ENCODE data around the gene CIT.

The CIT gene

GRCh38 chr12:119735079-119735478 is 142.0 kb downstream of the CIT start:
- Histone ChIP-seq H3K27ac (ENCODE audit: low read length) (no peak overlapping the region), H3K4me1 (ENCODE audit: control insufficient read depth in 1 of 2, insufficient read depth in 2 of 2, low read length in 2 of 2) (no peaks in the 10 kb centered on the region)

GRCh38 chr12:119730381-119730780 is 146.7 kb downstream of the CIT start:
- no peaks in the 10 kb centered on the region for H3K27me3 ChIP-seq (ENCODE audit: low read depth, low read length)
- H3K4me1 ChIP-seq (ENCODE audit: control insufficient read depth in 1 of 2, insufficient read depth in 2 of 2, low read length in 2 of 2): peaks cover 0 to 5% of the 10 kb centered on the region in 2 donors
- H3K4me3 ChIP-seq (ENCODE audit: low read depth in 1 of 2, low read length in 2 of 2): no peak overlapping the region
- H3K9me3 ChIP-seq (ENCODE audit: control insufficient read depth in 1 of 2, low read length in 2 of 2): no peaks in the 10 kb centered on the region
- no peak overlapping the region for H3K27ac ChIP-seq (ENCODE audit: low read length)
- H3K36me3 ChIP-seq (ENCODE audit: control insufficient read depth in 1 of 2, insufficient read depth in 2 of 2, low read length in 2 of 2): peaks cover 0 to 4% of the 10 kb centered on the region in 2 donors

More at GRCh38 chr12:119735079-119735478, 142.0 kb downstream of the CIT start:
- Histone ChIP-seq H3K36me3 (ENCODE audit: control insufficient read depth in 1 of 2, insufficient read depth in 2 of 2, low read length in 2 of 2) (peaks cover 0 to 4% of the 10 kb centered on the region in 2 donors), H3K27me3 (ENCODE audit: low read depth, low read length) (no peaks in the 10 kb centered on the region), H3K9me3 (ENCODE audit: control insufficient read depth in 1 of 2, low read length in 2 of 2) (no peaks in the 10 kb centered on the region), H3K4me3 (ENCODE audit: low read depth in 1 of 2, low read length in 2 of 2) (no peak overlapping the region)

DNA sequence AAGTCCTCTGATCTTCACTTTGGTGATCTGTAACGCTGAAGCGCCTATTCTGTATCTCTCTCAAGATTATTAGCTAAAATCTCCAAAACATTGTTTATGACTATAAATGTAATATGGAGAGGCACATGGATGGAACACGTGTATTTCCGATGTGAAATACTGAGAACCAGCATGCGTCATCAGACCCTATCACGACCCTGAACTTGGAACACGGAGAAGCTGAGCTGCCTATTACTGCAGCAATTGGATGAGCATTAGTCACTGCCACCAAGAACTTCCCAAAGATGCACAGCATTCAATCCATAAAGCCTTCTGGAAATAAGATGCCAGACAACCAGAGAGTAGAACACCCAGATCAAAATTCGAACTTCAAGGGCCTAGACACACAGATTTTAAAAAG is 147.2 kb downstream of the CIT start:
- H3K4me3 ChIP-seq (ENCODE audit: low read depth in 1 of 2, low read length in 2 of 2): no peak overlapping the region
- peaks cover 0 to 4% of the 10 kb centered on the region in 2 donors for H3K36me3 ChIP-seq (ENCODE audit: control insufficient read depth in 1 of 2, insufficient read depth in 2 of 2, low read length in 2 of 2)
- no peaks in the 10 kb centered on the region for H3K9me3 ChIP-seq (ENCODE audit: control insufficient read depth in 1 of 2, low read length in 2 of 2)
- no peaks in the 10 kb centered on the region for H3K27me3 ChIP-seq (ENCODE audit: low read depth, low read length)
- peaks cover 0 to 5% of the 10 kb centered on the region in 2 donors for H3K4me1 ChIP-seq (ENCODE audit: control insufficient read depth in 1 of 2, insufficient read depth in 2 of 2, low read length in 2 of 2)
- H3K27ac ChIP-seq (ENCODE audit: low read length): no peak overlapping the region

GRCh38 chr12:119728444-119728745 is 148.7 kb downstream of the CIT start:
- Histone ChIP-seq H3K36me3 (ENCODE audit: control insufficient read depth in 1 of 2, insufficient read depth in 2 of 2, low read length in 2 of 2) (peaks cover 0 to 4% of the 10 kb centered on the region in 2 donors), H3K4me3 (ENCODE audit: low read depth in 1 of 2, low read length in 2 of 2) (no peak overlapping the region), H3K4me1 (ENCODE audit: control insufficient read depth in 1 of 2, insufficient read depth in 2 of 2, low read length in 2 of 2) (peaks cover 0 to 5% of the 10 kb centered on the region in 2 donors), H3K27me3 (ENCODE audit: low read depth, low read length) (no peaks in the 10 kb centered on the region), H3K27ac (ENCODE audit: low read length) (no peak overlapping the region), H3K9me3 (ENCODE audit: control insufficient read depth in 1 of 2, low read length in 2 of 2) (no peaks in the 10 kb centered on the region)

- no peaks in the 10 kb centered on the region for H3K9me3 ChIP-seq (ENCODE audit: control insufficient read depth in 1 of 2, low read length in 2 of 2)
- H3K27ac ChIP-seq (ENCODE audit: low read length): no peak overlapping the region
- peaks cover 0 to 2% of the 10 kb centered on the region in 2 donors for H3K36me3 ChIP-seq (ENCODE audit: control insufficient read depth in 1 of 2, insufficient read depth in 2 of 2, low read length in 2 of 2)
- H3K27me3 ChIP-seq (ENCODE audit: low read depth, low read length): no peaks in the 10 kb centered on the region
- H3K4me3 ChIP-seq (ENCODE audit: low read depth in 1 of 2, low read length in 2 of 2): no peak overlapping the region
- H3K4me1 ChIP-seq (ENCODE audit: control insufficient read depth in 1 of 2, insufficient read depth in 2 of 2, low read length in 2 of 2): peaks cover 0 to 5% of the 10 kb centered on the region in 2 donors
These were observed 149.3 kb downstream of the CIT start for GRCh38 chr12:119727600-119728443.

DNA sequence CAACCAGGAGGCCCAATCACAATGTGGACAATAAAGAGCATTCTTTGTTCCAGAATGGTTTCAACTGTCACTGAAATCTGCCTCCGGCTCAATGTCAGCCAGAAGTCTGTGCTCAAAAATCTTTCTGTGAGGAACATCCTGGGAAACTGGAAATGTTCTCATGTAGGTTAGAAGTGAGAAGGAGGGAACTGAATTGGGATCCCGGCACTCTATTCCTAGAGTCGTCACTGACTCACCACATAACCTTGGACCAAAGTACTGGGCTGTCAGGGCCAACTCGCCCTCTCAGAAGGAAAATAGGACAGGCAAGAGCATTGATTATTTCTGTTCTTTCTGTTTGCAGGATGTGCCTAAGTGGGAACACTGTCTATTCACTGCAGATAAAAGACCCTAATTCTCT is 151.6 kb downstream of the CIT start:
- no peaks in the 10 kb centered on the region for H3K36me3 ChIP-seq (ENCODE audit: control insufficient read depth in 1 of 2, insufficient read depth in 2 of 2, low read length in 2 of 2)
- H3K9me3 ChIP-seq (ENCODE audit: control insufficient read depth in 1 of 2, low read length in 2 of 2): no peaks in the 10 kb centered on the region
- H3K4me1 ChIP-seq (ENCODE audit: control insufficient read depth in 1 of 2, insufficient read depth in 2 of 2, low read length in 2 of 2): peaks cover 0 to 5% of the 10 kb centered on the region in 2 donors
- H3K27me3 ChIP-seq (ENCODE audit: low read depth, low read length): no peaks in the 10 kb centered on the region
- H3K4me3 ChIP-seq (ENCODE audit: low read depth in 1 of 2, low read length in 2 of 2): no peak overlapping the region
- no peak overlapping the region for H3K27ac ChIP-seq (ENCODE audit: low read length)

- H3K9me3 ChIP-seq (ENCODE audit: control insufficient read depth in 1 of 2, low read length in 2 of 2): no peaks in the 10 kb centered on the region
- no peaks in the 10 kb centered on the region for H3K27me3 ChIP-seq (ENCODE audit: low read depth, low read length)
- H3K36me3 ChIP-seq (ENCODE audit: control insufficient read depth in 1 of 2, insufficient read depth in 2 of 2, low read length in 2 of 2): peaks cover 0 to 3% of the 10 kb centered on the region in 2 donors
- no peak overlapping the region for H3K27ac ChIP-seq (ENCODE audit: low read length)
- H3K4me3 ChIP-seq (ENCODE audit: low read depth in 1 of 2, low read length in 2 of 2): no peak overlapping the region
- H3K4me1 ChIP-seq (ENCODE audit: control insufficient read depth in 1 of 2, insufficient read depth in 2 of 2, low read length in 2 of 2): peaks cover 5 to 6% of the 10 kb centered on the region in 2 donors
These were observed 155.8 kb downstream of the CIT start for GRCh38 chr12:119721306-119721705.

GRCh38 chr12:119720349-119720748 is 156.8 kb downstream of the CIT start:
- H3K9me3 ChIP-seq (ENCODE audit: control insufficient read depth in 1 of 2, low read length in 2 of 2): no peaks in the 10 kb centered on the region
- H3K27me3 ChIP-seq (ENCODE audit: low read depth, low read length): no peaks in the 10 kb centered on the region
- H3K27ac ChIP-seq (ENCODE audit: low read length): no peak overlapping the region
- H3K4me3 ChIP-seq (ENCODE audit: low read depth in 1 of 2, low read length in 2 of 2): no peak overlapping the region
- H3K4me1 ChIP-seq (ENCODE audit: control insufficient read depth in 1 of 2, insufficient read depth in 2 of 2, low read length in 2 of 2): peaks cover 5 to 6% of the 10 kb centered on the region in 2 donors
- H3K36me3 ChIP-seq (ENCODE audit: control insufficient read depth in 1 of 2, insufficient read depth in 2 of 2, low read length in 2 of 2): peaks cover 0 to 3% of the 10 kb centered on the region in 2 donors

- Histone ChIP-seq H3K4me3 (ENCODE audit: low read depth in 1 of 2, low read length in 2 of 2) (no peak overlapping the region), H3K9me3 (ENCODE audit: control insufficient read depth in 1 of 2, low read length in 2 of 2) (no peaks in the 10 kb centered on the region), H3K36me3 (ENCODE audit: control insufficient read depth in 1 of 2, insufficient read depth in 2 of 2, low read length in 2 of 2) (peaks cover 0 to 3% of the 10 kb centered on the region in 2 donors), H3K4me1 (ENCODE audit: control insufficient read depth in 1 of 2, insufficient read depth in 2 of 2, low read length in 2 of 2) (peaks cover 5 to 6% of the 10 kb centered on the region in 2 donors), H3K27me3 (ENCODE audit: low read depth, low read length) (no peaks in the 10 kb centered on the region), H3K27ac (ENCODE audit: low read length) (no peak overlapping the region)
These were observed 159.0 kb downstream of the CIT start for GRCh38 chr12:119718141-119718540.

- Histone ChIP-seq H3K9me3 (ENCODE audit: control insufficient read depth in 1 of 2, low read length in 2 of 2) (no peaks in the 10 kb centered on the region), H3K36me3 (ENCODE audit: control insufficient read depth in 1 of 2, insufficient read depth in 2 of 2, low read length in 2 of 2) (peaks cover 0 to 6% of the 10 kb centered on the region in 2 donors), H3K27me3 (ENCODE audit: low read depth, low read length) (no peaks in the 10 kb centered on the region), H3K4me3 (ENCODE audit: low read depth in 1 of 2, low read length in 2 of 2) (no peak overlapping the region), H3K27ac (ENCODE audit: low read length) (no peak overlapping the region), H3K4me1 (ENCODE audit: control insufficient read depth in 1 of 2, insufficient read depth in 2 of 2, low read length in 2 of 2) (peaks cover 5 to 6% of the 10 kb centered on the region in 2 donors)
These were observed 161.9 kb downstream of the CIT start for GRCh38 chr12:119715268-119715620.

- H3K4me1 ChIP-seq (ENCODE audit: control insufficient read depth in 1 of 2, insufficient read depth in 2 of 2, low read length in 2 of 2): peaks cover 5 to 6% of the 10 kb centered on the region in 2 donors
- no peak overlapping the region for H3K4me3 ChIP-seq (ENCODE audit: low read depth in 1 of 2, low read length in 2 of 2)
- H3K27ac ChIP-seq (ENCODE audit: low read length): no peak overlapping the region
- H3K27me3 ChIP-seq (ENCODE audit: low read depth, low read length): no peaks in the 10 kb centered on the region
- peaks cover 0 to 6% of the 10 kb centered on the region in 2 donors for H3K36me3 ChIP-seq (ENCODE audit: control insufficient read depth in 1 of 2, insufficient read depth in 2 of 2, low read length in 2 of 2)
- H3K9me3 ChIP-seq (ENCODE audit: control insufficient read depth in 1 of 2, low read length in 2 of 2): no peaks in the 10 kb centered on the region
These were observed 162.4 kb downstream of the CIT start for GRCh38 chr12:119714614-119715267.

Measured in muscle layer of duodenum (tissue), 2 donors.